SK-N-SH (cell line): ENCODE results near the gene TRIM6. TPM values are rescaled to one million over a fixed set of nuclear protein-coding genes. Genes with fewer than 3 reads are reported as not detected.

Source experiments
- CTCF ChIA-PET: fragments of 300-600, 350-600 bp; formaldehyde crosslinking; extraction: SDS; loops from one replicate; lab custom pipeline; 2021; lab: Yijun Ruan, JAX
- POLR2A ChIA-PET: fragments of 350-600 bp; sonication (Branson Sonifier 250); formaldehyde crosslinking; extraction: SDS; loops from one replicate; lab custom pipeline; 2020; ENCODE audit warnings: antibody characterized with exemption, inconsistent platforms; lab: Yijun Ruan, JAX
- DNase-seq: peaks from one replicate; pipeline ENCODE4 v3.0.0; 2012
- H2AFZ ChIP-seq: fragments of 200-600 bp; sonication (generic); 2 replicates; pipeline ENCODE4 v1.8.1; 2016; ENCODE audit warnings: antibody characterized with exemption, mild to moderate bottlenecking, low read depth
- H3F3A ChIP-seq: fragments of 200-600 bp; sonication (generic); replicated peaks from 2 replicates; pipeline ENCODE3; 2016; ENCODE audit warnings: antibody characterized with exemption, mild to moderate bottlenecking; ENCODE audit not compliant: insufficient read depth
- H3K27ac ChIP-seq, 2 experiments: fragments of 200-500 bp in 1 of 2; fragments of 200-600 bp in 1 of 2; sonication (Bioruptor generic) in 1 of 2; sonication (generic), shearing (Covaris generic) in 1 of 2; 2 replicates each; pipeline versions ENCODE4 v1.5.1 to v1.6.1; 2014 to 2016; ENCODE audit warnings: low read depth in 2 of 2, inconsistent platforms in 1 of 2, low read length in 1 of 2, mild to moderate bottlenecking in 1 of 2, mixed read lengths in 1 of 2
- H3K27me3 ChIP-seq: fragments of 200-600 bp; sonication (generic), shearing (Covaris generic); 2 replicates; pipeline ENCODE4 v1.6.1; 2016; ENCODE audit warnings: mixed run types; ENCODE audit not compliant: insufficient read depth
- H3K36me3 ChIP-seq, 2 experiments: fragments of 200-500 bp in 1 of 2; fragments of 200-600 bp in 1 of 2; sonication (Bioruptor generic) in 1 of 2; sonication (generic) in 1 of 2; replicated peaks in 1 of 2; 2 replicates each; pipeline versions ENCODE3 to v1.5.1; 2014 to 2016; ENCODE audit warnings: low read length in 1 of 2, mild to moderate bottlenecking in 1 of 2; ENCODE audit not compliant: insufficient read depth in 2 of 2, control insufficient read depth in 1 of 2
- H3K4me1 ChIP-seq, 2 experiments: fragments of 200-500 bp in 1 of 2; fragments of 200-600 bp in 1 of 2; sonication (Bioruptor generic) in 1 of 2; sonication (generic), shearing (Covaris generic) in 1 of 2; 2 replicates each; pipeline versions ENCODE4 v1.5.1 to v1.6.1; 2014 to 2016; ENCODE audit warnings: low read depth in 1 of 2, low read length in 1 of 2, mixed run types in 1 of 2; ENCODE audit not compliant: insufficient read depth in 2 of 2, control insufficient read depth in 1 of 2
- H3K4me2 ChIP-seq: fragments of 200-600 bp; sonication (generic), shearing (Covaris generic); 2 replicates; pipeline ENCODE4 v1.6.1; 2017; ENCODE audit warnings: mixed run types
- H3K4me3 ChIP-seq, 2 experiments: fragments of 200-500 bp in 1 of 2; fragments of 200-600 bp in 1 of 2; sonication (Bioruptor generic) in 1 of 2; sonication (generic), shearing (Covaris generic) in 1 of 2; 2 replicates each; pipeline versions ENCODE4 v1.5.1 to v1.8.1; 2014 to 2016; ENCODE audit warnings: low read depth in 2 of 2, inconsistent platforms in 1 of 2, low read length in 1 of 2, mild to moderate bottlenecking in 1 of 2, mixed read lengths in 1 of 2, moderate library complexity in 1 of 2
- H3K79me2 ChIP-seq: fragments of 200-600 bp; sonication (generic); 2 replicates; pipeline ENCODE4 v1.8.1; 2017; ENCODE audit warnings: mild to moderate bottlenecking; ENCODE audit not compliant: insufficient read depth
- H3K9ac ChIP-seq: fragments of 200-600 bp; sonication (generic); 2 replicates; pipeline ENCODE4 v1.6.1; 2017; ENCODE audit warnings: mixed run types
- H3K9me2 ChIP-seq: fragments of 200-600 bp; sonication (generic); 2 replicates; pipeline ENCODE4 v1.6.1; 2017; ENCODE audit warnings: mixed run types
- H3K9me3 ChIP-seq: fragments of 200-600 bp; sonication (generic); 2 replicates; pipeline ENCODE4 v1.6.1; 2017; ENCODE audit warnings: mixed run types, mild to moderate bottlenecking, moderate library complexity
- H4K20me1 ChIP-seq: fragments of 200-600 bp; sonication (generic); 2 replicates; pipeline ENCODE4 v1.6.1; 2017; ENCODE audit warnings: mild to moderate bottlenecking, mixed run types; ENCODE audit not compliant: insufficient read depth
- CHD2 ChIP-seq: fragments of 150-350 bp; IDR thresholded peaks from 2 replicates; pipeline ENCODE4 v1.6.1; 2018; ENCODE audit warnings: low read length; ENCODE audit not compliant: partially characterized antibody
- EZH2phosphoT487 ChIP-seq: fragments of 200-600 bp; sonication (generic); IDR thresholded peaks from 2 replicates; pipeline ENCODE4 v1.6.1; 2017; ENCODE audit warnings: low read depth, mixed run types, mild to moderate bottlenecking, antibody characterized with exemption, moderate library complexity, borderline replicate concordance
- FOSL2 ChIP-seq: IDR thresholded peaks from 2 replicates; pipeline ENCODE4 v1.4.0; 2012; ENCODE audit warnings: low read depth, mild to moderate bottlenecking, moderate library complexity, borderline replicate concordance
- FOXJ3 ChIP-seq: sonication (generic); formaldehyde crosslinking; IDR thresholded peaks from 2 replicates; pipeline ENCODE4 v1.5.1; 2020; ENCODE audit warnings: mild to moderate bottlenecking, missing genetic modification reagents
- GABPA ChIP-seq: IDR thresholded peaks from 2 replicates; pipeline ENCODE4 v1.4.0; 2012; ENCODE audit warnings: low read depth, mild to moderate bottlenecking
- JUND ChIP-seq: IDR thresholded peaks from 2 replicates; pipeline ENCODE4 v1.4.0; 2012
- MEF2A ChIP-seq: IDR thresholded peaks from 2 replicates; pipeline ENCODE4 v1.4.0; 2012; ENCODE audit warnings: low read depth, borderline replicate concordance
- MXI1 ChIP-seq: IDR thresholded peaks from 2 replicates; pipeline ENCODE4 v1.6.1; 2012; ENCODE audit warnings: mild to moderate bottlenecking, low read depth, low read length, improper control_type of control experiment
- NRF1 ChIP-seq: IDR thresholded peaks from 2 replicates; pipeline ENCODE4 v1.6.1; 2012; ENCODE audit warnings: low read depth, mild to moderate bottlenecking, low read length
- RAD21 ChIP-seq: IDR thresholded peaks from 2 replicates; pipeline ENCODE4 v1.6.1; 2012; ENCODE audit warnings: mild to moderate bottlenecking, low read length
- RCOR1 ChIP-seq: fragments of 150-350 bp; IDR thresholded peaks from 2 replicates; pipeline ENCODE4 v1.6.1; 2017; ENCODE audit warnings: antibody characterized with exemption, low read length
- RFX5 ChIP-seq: IDR thresholded peaks from 2 replicates; pipeline ENCODE4 v1.6.1; 2012; ENCODE audit warnings: mild to moderate bottlenecking, improper control_type of control experiment, low read length
- RXRA ChIP-seq: IDR thresholded peaks from 2 replicates; pipeline ENCODE4 v1.4.0; 2012; ENCODE audit warnings: low read depth, mild to moderate bottlenecking, borderline replicate concordance
- YY1 ChIP-seq: IDR thresholded peaks from 2 replicates; pipeline ENCODE4 v1.4.0; 2012; ENCODE audit warnings: low read depth, mild to moderate bottlenecking
- WGBS: methylation state at CpG from one replicate; pipeline ENCODE4 v1.1.6; 2017; ENCODE audit warnings: low lambda C conversion rate; 5-methylcytosine and 5-hydroxymethylcytosine counted together
- polyA plus RNA-seq, 3 experiments: library from polyadenylated mRNA; depleted of rRNA; stranded (reverse); fragments of >200 nt; gene quantifications; 2 replicates each; pipeline ENCODE4 v1.2.3, GENCODE V29; 2012
- TF ChIP-seq, protein P1 (sequence below): IDR thresholded peaks from 2 replicates; pipeline ENCODE4 v1.4.0; 2012; ENCODE audit warnings: low read depth, borderline replicate concordance
- TF ChIP-seq, protein P2 (sequence below): IDR thresholded peaks from 2 replicates; pipeline ENCODE4 v1.4.0; 2012; ENCODE audit warnings: low read depth, borderline replicate concordance
- TF ChIP-seq, protein P3 (sequence below): IDR thresholded peaks from 2 replicates; pipeline ENCODE4 v1.6.1; 2012; ENCODE audit warnings: mild to moderate bottlenecking, low read depth, low read length, moderate library complexity
- TF ChIP-seq, protein P4 (sequence below): fragments of 200-600 bp; sonication (generic); IDR thresholded peaks from 2 replicates; pipeline ENCODE4 v1.6.1; 2017; ENCODE audit warnings: antibody characterized with exemption, mild to moderate bottlenecking, moderate library complexity
- TF ChIP-seq, protein P5 (sequence below): fragments of 150-350 bp; IDR thresholded peaks from 2 replicates; pipeline ENCODE4 v1.6.1; 2016; ENCODE audit warnings: mild to moderate bottlenecking, low read depth, low read length

Gene TRIM6
- polyA plus RNA-seq, 1 of the 3 experiments (the other 2 are of a cell fraction): 0.46 TPM

DNA sequence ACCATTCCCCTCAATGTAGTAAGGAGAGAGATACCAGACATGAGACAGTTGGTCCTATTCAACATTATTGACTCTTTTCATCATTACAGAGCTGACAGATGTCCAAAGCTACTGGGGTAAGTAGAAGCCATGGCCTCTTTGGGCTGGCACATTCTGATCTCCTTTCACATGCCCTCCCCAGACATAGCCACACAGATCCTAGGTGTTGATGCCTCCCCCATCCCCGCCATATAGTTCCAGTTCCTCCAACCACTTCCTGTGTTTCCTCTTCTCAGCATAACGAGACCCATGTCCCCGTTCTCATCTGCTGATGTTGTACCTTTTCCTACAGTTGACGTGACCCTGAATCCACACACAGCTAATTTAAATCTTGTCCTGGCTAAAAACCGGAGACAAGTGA lies 14.0 kb downstream of the TRIM6 start:
- H3K9me2 ChIP-seq: no peaks in the 10 kb centered on the region
- no peak overlapping the region for H2AFZ ChIP-seq
- H3F3A ChIP-seq: no peaks in the 10 kb centered on the region
- no peak for DNase-seq
- no peaks in the 10 kb centered on the region for H3K79me2 ChIP-seq
- TF ChIP-seq, protein P1, sequence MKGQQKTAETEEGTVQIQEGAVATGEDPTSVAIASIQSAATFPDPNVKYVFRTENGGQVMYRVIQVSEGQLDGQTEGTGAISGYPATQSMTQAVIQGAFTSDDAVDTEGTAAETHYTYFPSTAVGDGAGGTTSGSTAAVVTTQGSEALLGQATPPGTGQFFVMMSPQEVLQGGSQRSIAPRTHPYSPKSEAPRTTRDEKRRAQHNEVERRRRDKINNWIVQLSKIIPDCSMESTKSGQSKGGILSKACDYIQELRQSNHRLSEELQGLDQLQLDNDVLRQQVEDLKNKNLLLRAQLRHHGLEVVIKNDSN: no peak
- TF ChIP-seq JUND (no peak), EZH2phosphoT487 (no peak), NRF1 (no peak), RXRA (no peak), FOSL2 (no peak), FOXJ3 (CRISPR knock-in tag) (no peak), MXI1 (no peak), RFX5 (no peak), RAD21 (no peak), GABPA (no peak), MEF2A (no peak), YY1 (no peak), RCOR1 (no peak), CHD2 (no peak)
- TF ChIP-seq, protein P2, sequence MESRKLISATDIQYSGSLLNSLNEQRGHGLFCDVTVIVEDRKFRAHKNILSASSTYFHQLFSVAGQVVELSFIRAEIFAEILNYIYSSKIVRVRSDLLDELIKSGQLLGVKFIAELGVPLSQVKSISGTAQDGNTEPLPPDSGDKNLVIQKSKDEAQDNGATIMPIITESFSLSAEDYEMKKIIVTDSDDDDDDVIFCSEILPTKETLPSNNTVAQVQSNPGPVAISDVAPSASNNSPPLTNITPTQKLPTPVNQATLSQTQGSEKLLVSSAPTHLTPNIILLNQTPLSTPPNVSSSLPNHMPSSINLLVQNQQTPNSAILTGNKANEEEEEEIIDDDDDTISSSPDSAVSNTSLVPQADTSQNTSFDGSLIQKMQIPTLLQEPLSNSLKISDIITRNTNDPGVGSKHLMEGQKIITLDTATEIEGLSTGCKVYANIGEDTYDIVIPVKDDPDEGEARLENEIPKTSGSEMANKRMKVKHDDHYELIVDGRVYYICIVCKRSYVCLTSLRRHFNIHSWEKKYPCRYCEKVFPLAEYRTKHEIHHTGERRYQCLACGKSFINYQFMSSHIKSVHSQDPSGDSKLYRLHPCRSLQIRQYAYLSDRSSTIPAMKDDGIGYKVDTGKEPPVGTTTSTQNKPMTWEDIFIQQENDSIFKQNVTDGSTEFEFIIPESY: no peak
- TF ChIP-seq, protein P3, sequence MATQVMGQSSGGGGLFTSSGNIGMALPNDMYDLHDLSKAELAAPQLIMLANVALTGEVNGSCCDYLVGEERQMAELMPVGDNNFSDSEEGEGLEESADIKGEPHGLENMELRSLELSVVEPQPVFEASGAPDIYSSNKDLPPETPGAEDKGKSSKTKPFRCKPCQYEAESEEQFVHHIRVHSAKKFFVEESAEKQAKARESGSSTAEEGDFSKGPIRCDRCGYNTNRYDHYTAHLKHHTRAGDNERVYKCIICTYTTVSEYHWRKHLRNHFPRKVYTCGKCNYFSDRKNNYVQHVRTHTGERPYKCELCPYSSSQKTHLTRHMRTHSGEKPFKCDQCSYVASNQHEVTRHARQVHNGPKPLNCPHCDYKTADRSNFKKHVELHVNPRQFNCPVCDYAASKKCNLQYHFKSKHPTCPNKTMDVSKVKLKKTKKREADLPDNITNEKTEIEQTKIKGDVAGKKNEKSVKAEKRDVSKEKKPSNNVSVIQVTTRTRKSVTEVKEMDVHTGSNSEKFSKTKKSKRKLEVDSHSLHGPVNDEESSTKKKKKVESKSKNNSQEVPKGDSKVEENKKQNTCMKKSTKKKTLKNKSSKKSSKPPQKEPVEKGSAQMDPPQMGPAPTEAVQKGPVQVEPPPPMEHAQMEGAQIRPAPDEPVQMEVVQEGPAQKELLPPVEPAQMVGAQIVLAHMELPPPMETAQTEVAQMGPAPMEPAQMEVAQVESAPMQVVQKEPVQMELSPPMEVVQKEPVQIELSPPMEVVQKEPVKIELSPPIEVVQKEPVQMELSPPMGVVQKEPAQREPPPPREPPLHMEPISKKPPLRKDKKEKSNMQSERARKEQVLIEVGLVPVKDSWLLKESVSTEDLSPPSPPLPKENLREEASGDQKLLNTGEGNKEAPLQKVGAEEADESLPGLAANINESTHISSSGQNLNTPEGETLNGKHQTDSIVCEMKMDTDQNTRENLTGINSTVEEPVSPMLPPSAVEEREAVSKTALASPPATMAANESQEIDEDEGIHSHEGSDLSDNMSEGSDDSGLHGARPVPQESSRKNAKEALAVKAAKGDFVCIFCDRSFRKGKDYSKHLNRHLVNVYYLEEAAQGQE: no peak
- TF ChIP-seq, protein P4, sequence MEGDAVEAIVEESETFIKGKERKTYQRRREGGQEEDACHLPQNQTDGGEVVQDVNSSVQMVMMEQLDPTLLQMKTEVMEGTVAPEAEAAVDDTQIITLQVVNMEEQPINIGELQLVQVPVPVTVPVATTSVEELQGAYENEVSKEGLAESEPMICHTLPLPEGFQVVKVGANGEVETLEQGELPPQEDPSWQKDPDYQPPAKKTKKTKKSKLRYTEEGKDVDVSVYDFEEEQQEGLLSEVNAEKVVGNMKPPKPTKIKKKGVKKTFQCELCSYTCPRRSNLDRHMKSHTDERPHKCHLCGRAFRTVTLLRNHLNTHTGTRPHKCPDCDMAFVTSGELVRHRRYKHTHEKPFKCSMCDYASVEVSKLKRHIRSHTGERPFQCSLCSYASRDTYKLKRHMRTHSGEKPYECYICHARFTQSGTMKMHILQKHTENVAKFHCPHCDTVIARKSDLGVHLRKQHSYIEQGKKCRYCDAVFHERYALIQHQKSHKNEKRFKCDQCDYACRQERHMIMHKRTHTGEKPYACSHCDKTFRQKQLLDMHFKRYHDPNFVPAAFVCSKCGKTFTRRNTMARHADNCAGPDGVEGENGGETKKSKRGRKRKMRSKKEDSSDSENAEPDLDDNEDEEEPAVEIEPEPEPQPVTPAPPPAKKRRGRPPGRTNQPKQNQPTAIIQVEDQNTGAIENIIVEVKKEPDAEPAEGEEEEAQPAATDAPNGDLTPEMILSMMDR: no peak
- TF ChIP-seq, protein P5, sequence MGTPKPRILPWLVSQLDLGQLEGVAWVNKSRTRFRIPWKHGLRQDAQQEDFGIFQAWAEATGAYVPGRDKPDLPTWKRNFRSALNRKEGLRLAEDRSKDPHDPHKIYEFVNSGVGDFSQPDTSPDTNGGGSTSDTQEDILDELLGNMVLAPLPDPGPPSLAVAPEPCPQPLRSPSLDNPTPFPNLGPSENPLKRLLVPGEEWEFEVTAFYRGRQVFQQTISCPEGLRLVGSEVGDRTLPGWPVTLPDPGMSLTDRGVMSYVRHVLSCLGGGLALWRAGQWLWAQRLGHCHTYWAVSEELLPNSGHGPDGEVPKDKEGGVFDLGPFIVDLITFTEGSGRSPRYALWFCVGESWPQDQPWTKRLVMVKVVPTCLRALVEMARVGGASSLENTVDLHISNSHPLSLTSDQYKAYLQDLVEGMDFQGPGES: no peak
- POLR2A ChIA-PET: no interaction called here
- H3K9me3 ChIP-seq: no peaks in the 10 kb centered on the region
- WGBS: 12% methylated on average over 5 of the region's 5 CpGs
- peaks cover 35% of the 10 kb centered on the region; the same call in 1 of the 2 replicates for H3K27me3 ChIP-seq
- no peak overlapping the region for H3K9ac ChIP-seq
- no peaks in the 10 kb centered on the region for H4K20me1 ChIP-seq
- no peak overlapping the region for H3K4me3 ChIP-seq
- H3K4me1 ChIP-seq: peaks cover 0 to 3% of the 10 kb centered on the region in 2 experiments; a peak in 1 of 4 replicates
- no peak overlapping the region for H3K27ac ChIP-seq
- CTCF ChIA-PET: no interaction called here
- no peak overlapping the region for H3K4me2 ChIP-seq
- no peaks in the 10 kb centered on the region for H3K36me3 ChIP-seq
